ENCODE results near the gene PIP4K2B. TPM values are rescaled to one million over a fixed set of nuclear protein-coding genes. Genes with fewer than 3 reads are reported as not detected.

Gene PIP4K2B
- total RNA-seq, 1 experiment from 2014 or later = 21.6 TPM

DNA sequence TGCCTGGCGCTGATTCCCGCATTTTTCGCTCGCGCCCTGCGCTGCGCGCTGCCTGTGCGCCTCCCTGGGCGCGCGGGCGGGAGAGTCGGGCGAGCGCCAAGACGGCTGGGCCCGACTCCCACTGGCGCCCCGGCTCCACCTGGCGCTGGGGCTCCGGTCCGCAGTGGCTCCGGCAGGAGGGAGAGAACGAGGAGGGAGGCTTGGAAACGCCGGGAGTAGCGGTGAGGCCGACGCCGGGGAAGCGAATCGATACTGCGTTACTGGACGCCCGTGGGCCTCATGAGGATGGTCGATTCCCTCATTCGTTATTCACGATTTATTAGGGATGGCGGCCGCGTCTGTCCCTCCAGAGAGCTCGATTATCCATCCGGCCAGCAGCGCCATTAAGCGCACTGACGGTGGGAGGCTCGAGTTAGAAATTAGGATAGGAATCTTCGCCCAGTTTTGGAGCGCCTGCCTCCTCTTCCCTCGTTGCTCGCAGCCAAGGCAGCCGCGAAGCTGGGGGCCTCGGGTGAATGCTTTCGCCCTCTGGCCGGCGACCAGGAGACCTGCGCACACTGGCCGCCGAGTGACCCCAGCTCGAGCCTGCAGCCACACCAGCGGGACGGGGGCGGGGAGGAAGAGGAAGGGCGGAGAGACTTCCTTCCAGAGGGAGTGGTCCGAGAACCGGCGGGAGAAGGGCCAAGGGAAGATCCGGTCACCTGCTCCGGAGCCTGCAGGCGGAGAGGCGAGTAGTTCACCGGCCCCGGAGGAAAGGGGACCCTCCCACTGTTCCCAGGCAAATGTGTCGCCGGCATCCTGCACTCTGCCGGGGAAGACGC lies 49.9 kb downstream of the PIP4K2B start:
- peak; percentile 84 for DNase-seq (ENCODE audit: low read depth, low spot score)
- in situ Hi-C loops (cut with HindIII; ENCODE audit: low pct_unique_long_range_greater_than_20kb, low sequenced_read_pairs) = no loop called here

DNA sequence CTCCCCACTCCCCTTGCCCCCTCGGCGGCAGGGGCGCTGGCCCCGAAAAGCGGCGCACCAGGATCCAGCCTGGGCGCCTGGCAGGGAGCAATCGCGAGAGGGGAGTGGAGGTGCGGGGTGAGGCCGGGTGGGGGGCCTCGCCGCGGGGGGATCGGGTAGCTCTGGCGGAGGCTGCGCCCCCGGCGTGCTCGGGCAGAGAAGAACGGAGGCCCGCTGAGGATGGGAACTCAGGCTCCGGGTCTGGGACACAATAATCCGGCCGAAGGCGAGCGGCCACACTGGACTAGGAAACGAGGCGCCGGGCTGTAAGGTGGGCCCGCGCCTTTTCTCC lies 50.5 kb downstream of the PIP4K2B start:
- DNase-seq (ENCODE audit: low read depth, low spot score) = no peak
- in situ Hi-C loops (cut with HindIII; ENCODE audit: low pct_unique_long_range_greater_than_20kb, low sequenced_read_pairs) = no loop called here

DNA sequence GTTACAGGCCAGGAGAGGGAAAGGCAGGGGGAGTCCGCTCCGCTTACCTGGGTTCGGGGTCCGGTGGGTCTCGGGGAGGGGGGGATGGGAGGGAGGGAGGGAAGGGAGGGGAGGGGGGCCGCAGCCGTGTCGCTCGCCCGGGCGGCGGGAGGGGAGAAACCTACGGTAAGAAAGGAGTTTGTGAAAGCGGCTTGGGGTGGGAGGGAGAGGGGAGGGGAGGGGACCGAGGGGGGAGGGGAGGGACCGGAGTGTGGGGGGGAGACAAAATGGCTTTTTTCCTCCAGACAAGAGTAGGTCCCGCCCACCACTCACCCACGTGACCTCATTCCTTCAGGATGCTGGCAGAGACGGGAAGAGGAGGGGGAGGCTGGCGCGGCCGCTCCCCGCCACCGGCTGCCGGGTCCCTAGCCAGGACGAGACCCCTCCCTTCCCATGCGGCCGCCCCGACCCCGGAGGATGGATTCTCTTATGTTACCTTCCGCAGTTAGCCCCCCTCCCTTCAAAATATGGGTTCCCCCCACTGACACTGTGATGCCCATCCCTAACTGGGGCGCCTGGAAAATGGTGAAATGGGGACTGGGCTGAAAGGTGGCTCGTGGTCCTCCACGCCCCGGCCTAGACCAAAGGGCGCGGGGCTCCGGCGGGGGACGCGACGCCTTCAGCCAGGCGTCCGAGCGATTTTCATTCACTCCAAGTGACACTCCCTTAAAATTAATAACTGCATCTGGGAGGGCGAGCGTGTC lies 51.0 kb downstream of the PIP4K2B start, which contains the start of gene PCGF2:
TSS of gene PCGF2 (minus strand) at position 188 of the 743 bp plus-strand sequence. CDS start 7,934 bp downstream, outside the sequence.
- in situ Hi-C loops (cut with HindIII; ENCODE audit: low pct_unique_long_range_greater_than_20kb, low sequenced_read_pairs) = no loop called here

GRCh38 chr17:38747463-38748148 lies 51.8 kb downstream of the PIP4K2B start:
- no peak for DNase-seq (ENCODE audit: low read depth, low spot score)
- in situ Hi-C loops (cut with HindIII; ENCODE audit: low pct_unique_long_range_greater_than_20kb, low sequenced_read_pairs) = no loop called here

More for the DNA sequence above, 51.0 kb downstream of the PIP4K2B start, which contains the start of gene PCGF2:
- DNase-seq (ENCODE audit: low read depth, low spot score) = peak; percentile 92

DNA sequence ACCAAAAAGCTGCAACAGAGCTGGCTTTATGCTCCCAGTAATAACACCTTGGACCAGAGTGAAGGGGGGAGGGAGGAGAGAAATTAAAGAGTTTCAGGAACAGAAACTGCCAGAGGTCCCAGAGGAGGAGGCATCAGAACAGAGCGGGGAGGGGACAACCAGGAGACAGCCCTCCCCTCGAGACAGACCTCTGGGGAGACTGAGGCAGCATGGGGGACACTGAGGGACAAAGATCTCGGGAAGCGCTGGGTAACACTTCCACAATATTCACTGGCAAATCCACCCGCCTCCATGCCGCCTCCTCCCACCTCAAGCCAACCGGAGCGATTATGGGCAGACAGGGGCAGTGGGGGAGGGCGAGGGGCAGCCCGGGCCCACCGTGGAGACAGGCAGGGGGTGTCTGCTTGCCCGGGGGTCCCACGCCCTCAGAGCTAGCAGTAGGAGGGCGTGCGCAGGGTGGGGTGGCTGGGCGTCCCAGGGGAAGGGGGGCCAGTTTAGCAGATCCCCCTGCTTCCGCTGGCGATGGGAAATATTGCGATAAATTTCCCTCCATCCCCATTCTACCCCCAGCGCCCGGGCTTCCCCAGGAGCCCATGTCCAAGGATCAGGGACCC lies 52.4 kb downstream of the PIP4K2B start:
- in situ Hi-C loops (cut with HindIII; ENCODE audit: low pct_unique_long_range_greater_than_20kb, low sequenced_read_pairs) = no loop called here
- no peak for DNase-seq (ENCODE audit: low read depth, low spot score)

DNA sequence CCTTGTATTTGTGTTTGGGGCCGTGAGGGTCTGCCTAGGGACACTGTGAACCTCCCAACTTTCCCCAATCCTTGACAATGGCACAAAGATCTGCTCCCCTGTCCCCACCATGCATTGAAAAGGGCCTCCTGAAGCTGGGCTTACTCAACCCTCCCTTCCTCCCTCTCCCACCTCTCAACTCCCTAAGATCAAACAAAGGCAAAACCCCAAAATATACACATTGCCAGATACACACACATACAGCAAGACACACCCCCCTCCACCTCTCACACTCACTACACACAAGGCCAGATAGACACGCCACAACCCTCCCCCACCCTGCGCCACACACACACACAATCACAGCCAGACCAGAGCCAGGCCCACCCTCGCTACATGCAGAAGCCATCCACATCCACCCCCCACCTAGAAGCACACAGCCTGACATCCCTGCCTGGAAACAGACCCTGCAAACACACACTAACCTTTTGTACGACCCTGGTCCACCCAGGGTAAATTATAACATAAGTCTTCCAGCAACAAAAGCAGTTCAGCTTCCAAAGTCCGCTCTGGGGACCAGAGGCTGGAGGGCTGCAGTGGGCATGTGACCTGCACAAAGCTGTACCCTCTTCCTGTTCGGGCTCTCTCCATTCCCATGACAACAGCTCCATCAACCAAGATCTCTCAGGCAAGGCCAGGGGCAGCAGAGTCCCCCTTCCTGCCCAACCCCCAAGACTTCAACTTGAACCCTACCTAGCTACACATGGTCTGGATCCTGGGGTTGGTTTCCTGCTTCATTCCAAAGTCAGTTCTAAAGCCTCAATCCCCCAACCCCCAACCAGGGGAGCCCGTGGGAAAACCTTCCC lies 53.1 kb downstream of the PIP4K2B start:
- in situ Hi-C loops (cut with HindIII; ENCODE audit: low pct_unique_long_range_greater_than_20kb, low sequenced_read_pairs) = no loop called here
- DNase-seq (ENCODE audit: low read depth, low spot score) = no peak

- in situ Hi-C loops (cut with HindIII; ENCODE audit: low pct_unique_long_range_greater_than_20kb, low sequenced_read_pairs) = no loop called here
These were observed 53.8 kb downstream of the PIP4K2B start for GRCh38 chr17:38745545-38745944.

GRCh38 chr17:38743556-38744171 lies 55.7 kb downstream of the PIP4K2B start:
- in situ Hi-C loops (cut with HindIII; ENCODE audit: low pct_unique_long_range_greater_than_20kb, low sequenced_read_pairs) = no loop called here

More at GRCh38 chr17:38745545-38745944, 53.8 kb downstream of the PIP4K2B start:
- DNase-seq (ENCODE audit: low read depth, low spot score) = no peak

DNA sequence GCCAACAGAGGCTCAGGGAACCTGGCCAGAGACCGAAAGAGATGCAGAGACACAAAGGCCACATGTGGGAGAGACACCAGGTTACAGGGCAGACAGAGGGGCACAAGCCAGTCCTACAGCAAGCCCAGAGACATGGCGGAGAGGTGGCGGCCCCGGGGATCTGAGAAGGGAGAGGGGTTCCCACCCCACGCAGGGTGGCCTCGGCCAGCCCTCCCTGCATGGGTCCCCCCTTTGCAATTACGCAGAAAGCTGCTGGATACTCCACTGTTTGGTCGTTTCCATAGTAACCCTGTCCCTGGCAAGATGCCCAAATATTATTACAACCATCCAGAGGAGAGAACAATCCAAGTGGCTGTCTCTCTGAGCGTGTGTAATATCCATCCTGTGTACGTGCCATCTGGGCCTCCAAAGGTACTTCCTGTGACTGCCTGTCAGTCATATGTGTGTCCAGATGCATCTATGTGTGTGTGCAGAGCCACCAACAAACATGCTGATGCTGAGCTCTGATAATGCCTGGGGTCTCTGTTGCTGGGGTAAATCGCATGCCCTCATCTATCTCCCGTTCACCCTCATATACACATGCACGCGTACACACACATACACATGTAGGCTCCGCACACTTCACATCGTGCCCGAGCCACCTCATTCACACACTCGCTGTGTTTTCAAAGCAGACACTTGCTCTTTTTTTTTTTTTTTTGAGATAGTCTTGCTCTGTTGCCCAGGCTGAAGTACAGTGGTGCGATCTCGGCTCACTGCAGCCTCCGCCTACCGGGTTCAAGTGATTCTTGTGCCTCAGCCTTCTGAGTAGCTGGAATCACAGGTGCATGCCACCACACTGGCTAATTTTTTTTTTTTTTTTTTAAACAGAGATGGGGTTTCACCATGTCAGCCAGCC lies 56.7 kb downstream of the PIP4K2B start:
- in situ Hi-C loops (cut with HindIII; ENCODE audit: low pct_unique_long_range_greater_than_20kb, low sequenced_read_pairs) = no loop called here
- peak; percentile 39 for DNase-seq (ENCODE audit: low read depth, low spot score)

More at GRCh38 chr17:38743556-38744171, 55.7 kb downstream of the PIP4K2B start:
- DNase-seq (ENCODE audit: low read depth, low spot score) = no peak

DNA sequence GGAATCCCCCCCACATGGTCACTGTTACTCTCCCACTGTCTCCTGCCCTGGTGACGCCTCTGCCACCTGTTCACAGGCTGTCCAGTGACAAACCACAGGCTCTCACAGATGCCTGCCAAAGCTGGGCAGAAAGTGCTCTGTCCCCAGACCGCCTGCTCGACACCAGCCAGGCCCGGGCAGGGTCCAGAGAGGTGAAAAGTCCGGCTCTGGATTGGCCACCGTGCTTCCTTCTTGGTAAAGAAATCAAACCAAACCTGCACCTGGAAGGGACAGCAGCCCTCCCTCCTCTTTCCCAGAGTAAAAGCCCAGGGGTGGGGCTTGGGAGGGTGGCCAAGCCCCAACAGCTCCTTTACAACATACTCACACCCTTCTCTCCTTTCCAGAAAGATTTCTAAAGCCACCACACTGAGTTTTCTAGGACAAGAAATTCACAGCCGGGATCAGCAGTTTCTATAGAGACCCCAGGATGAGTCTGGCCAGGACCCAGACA lies 57.4 kb downstream of the PIP4K2B start:
- no peak for DNase-seq (ENCODE audit: low read depth, low spot score)
- in situ Hi-C loops (cut with HindIII; ENCODE audit: low pct_unique_long_range_greater_than_20kb, low sequenced_read_pairs) = no loop called here

- no peak for DNase-seq (ENCODE audit: low read depth, low spot score)
- in situ Hi-C loops (cut with HindIII; ENCODE audit: low pct_unique_long_range_greater_than_20kb, low sequenced_read_pairs) = no loop called here
These were observed 57.9 kb downstream of the PIP4K2B start for GRCh38 chr17:38741461-38741860.

DNA sequence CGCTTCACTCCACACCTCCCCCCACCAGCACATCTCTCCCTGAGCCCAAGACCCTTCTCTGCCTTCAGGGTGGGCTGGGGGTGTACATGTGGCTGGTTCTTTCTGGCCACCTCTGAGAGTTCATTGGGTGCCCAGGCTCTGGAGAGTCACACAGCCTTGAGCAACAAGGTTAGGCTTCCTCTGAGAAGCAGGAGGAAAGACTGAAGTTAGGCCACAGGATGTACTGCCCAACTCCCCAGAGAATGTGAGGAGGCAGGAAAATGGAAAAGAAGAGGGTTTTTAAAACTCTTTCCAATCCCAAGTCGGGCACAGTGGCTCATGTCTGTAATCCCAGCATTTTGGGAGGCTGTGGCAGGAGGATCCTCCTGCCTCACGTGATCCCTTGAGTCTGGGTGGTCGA lies 58.5 kb downstream of the PIP4K2B start:
- no peak for DNase-seq (ENCODE audit: low read depth, low spot score)
- in situ Hi-C loops (cut with HindIII; ENCODE audit: low pct_unique_long_range_greater_than_20kb, low sequenced_read_pairs) = no loop called here

DNA sequence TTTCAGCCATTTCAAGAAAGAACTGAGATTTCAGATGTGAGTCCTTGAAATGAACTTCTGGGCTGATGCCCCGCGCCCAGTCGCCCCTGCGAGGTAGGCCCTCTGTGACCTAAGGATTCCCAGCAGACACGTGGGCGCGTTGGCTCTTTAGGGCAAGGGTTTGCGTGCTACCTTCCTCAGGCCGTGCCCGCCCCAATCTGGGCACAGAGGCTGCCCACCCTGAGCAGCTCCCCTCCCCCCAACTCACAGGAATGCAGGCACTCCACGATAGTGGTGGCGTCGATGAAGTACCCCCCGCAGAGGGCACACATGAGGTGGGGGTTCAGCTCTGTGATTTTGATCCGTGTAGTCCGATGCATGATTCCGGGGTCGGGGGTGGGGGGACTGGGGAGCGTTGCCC lies 59.3 kb downstream of the PIP4K2B start:
- in situ Hi-C loops (cut with HindIII; ENCODE audit: low pct_unique_long_range_greater_than_20kb, low sequenced_read_pairs) = no loop called here
- no peak for DNase-seq (ENCODE audit: low read depth, low spot score)

DNA sequence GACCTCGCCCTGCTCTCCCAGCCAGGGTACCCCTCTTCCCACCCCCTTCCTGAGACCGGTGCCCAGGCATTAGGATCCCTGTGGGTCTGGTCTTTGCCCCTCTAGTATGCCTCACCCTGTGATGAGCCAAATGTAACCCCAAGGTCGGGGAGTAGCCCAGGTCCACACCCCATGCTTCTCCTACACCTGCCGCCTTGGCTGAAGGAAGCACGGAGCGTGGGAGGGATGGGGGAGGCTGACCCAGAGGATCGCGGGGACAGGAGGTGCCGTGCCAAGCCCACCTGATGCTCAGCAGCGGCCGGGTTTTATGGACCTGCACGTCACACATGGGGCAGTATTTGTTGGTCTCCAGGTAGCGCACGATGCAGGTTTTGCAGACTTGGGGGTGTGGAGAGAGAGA lies 60.1 kb downstream of the PIP4K2B start:
- in situ Hi-C loops (cut with HindIII; ENCODE audit: low pct_unique_long_range_greater_than_20kb, low sequenced_read_pairs) = no loop called here
- DNase-seq (ENCODE audit: low read depth, low spot score) = no peak

DNA sequence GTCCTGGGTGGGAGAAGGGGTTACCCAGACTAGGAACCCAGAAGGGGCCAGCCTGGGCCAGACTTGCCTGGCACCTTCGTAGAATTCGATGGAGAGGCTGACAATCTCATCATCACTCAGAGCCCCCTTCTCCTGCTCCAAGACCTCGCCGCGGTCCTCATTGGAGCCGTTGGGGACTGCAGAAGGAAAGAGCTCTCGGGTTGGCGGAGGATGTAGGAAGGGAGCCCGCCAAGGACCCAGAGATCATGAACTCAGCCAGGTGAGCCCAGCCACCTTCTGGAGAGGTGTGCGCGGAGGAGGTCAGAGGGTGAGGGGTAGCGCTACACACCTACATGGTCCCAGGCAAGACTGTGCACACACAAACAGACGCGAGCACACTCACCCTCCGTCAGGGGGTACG lies 60.7 kb downstream of the PIP4K2B start:
- no peak for DNase-seq (ENCODE audit: low read depth, low spot score)
- in situ Hi-C loops (cut with HindIII; ENCODE audit: low pct_unique_long_range_greater_than_20kb, low sequenced_read_pairs) = no loop called here
